Mesenchymal stem cell (in vitro differentiated cells and primary cell): ENCODE measurements around the gene MCOLN3.

Experiments
- DNase-seq: peaks from one replicate; pipeline ENCODE4 v3.0.0-alpha.2; 2013
- H2AFZ ChIP-seq: one replicate; pipeline ENCODE4 v1.6.1; 2013; ENCODE audit warnings: low read depth, mild to moderate bottlenecking, control low read depth, inconsistent platforms, low read length, moderate library complexity
- H2AK5ac ChIP-seq: 2 replicates; pipeline ENCODE4 v1.6.1; 2013; ENCODE audit warnings: low read length, moderate library complexity, mild to moderate bottlenecking, inconsistent platforms; ENCODE audit not compliant: severe bottlenecking
- H2BK120ac ChIP-seq: one replicate; pipeline ENCODE4 v1.6.1; 2013; ENCODE audit warnings: low read depth, mild to moderate bottlenecking, inconsistent platforms, low read length, moderate library complexity
- H2BK12ac ChIP-seq, 2 experiments: one replicate each; pipeline ENCODE4 v1.6.1; 2013; ENCODE audit warnings: inconsistent platforms in 2 of 2, low read length in 2 of 2, mild to moderate bottlenecking in 2 of 2, moderate library complexity in 2 of 2, control low read depth in 1 of 2
- H2BK15ac ChIP-seq: one replicate; pipeline ENCODE4 v1.6.1; 2013; ENCODE audit warnings: mild to moderate bottlenecking, low read depth, inconsistent platforms; ENCODE audit not compliant: poor library complexity, severe bottlenecking
- H2BK5ac ChIP-seq: 2 replicates; pipeline ENCODE4 v1.6.1; 2013; ENCODE audit warnings: low read depth, mild to moderate bottlenecking, low read length, control low read depth, inconsistent platforms; ENCODE audit not compliant: poor library complexity, severe bottlenecking
- H3K14ac ChIP-seq, 2 experiments: one replicate each; pipeline ENCODE4 v1.6.1; 2013; ENCODE audit warnings: inconsistent platforms in 2 of 2, low read length in 2 of 2, control low read depth in 1 of 2, mild to moderate bottlenecking in 1 of 2, moderate library complexity in 1 of 2
- H3K18ac ChIP-seq, 2 experiments: one replicate each; pipeline ENCODE4 v1.6.1; 2013; ENCODE audit warnings: inconsistent platforms in 2 of 2, low read length in 2 of 2, control low read depth in 1 of 2, low read depth in 1 of 2, mild to moderate bottlenecking in 1 of 2
- H3K23ac ChIP-seq, 2 experiments: one replicate each; pipeline ENCODE4 v1.6.1; 2013; ENCODE audit warnings: inconsistent platforms in 2 of 2, low read length in 2 of 2, mild to moderate bottlenecking in 2 of 2, moderate library complexity in 2 of 2, control low read depth in 1 of 2
- H3K27ac ChIP-seq: 2 replicates; pipeline ENCODE4 v1.5.1; 2013; ENCODE audit warnings: mild to moderate bottlenecking, moderate library complexity, low read length, control low read depth, inconsistent platforms; ENCODE audit not compliant: poor library complexity, severe bottlenecking
- H3K27me3 ChIP-seq, 2 experiments: 2 replicates each; pipeline versions ENCODE4 v1.6.1 to v1.7.0; 2013; ENCODE audit warnings: low read length in 2 of 2, mild to moderate bottlenecking in 2 of 2, moderate library complexity in 2 of 2, control low read depth in 1 of 2, inconsistent platforms in 1 of 2; ENCODE audit not compliant: control insufficient read depth in 1 of 2, insufficient read depth in 1 of 2
- H3K36me3 ChIP-seq, 2 experiments: 2 replicates each; pipeline versions ENCODE4 v1.6.1 to v1.7.0; 2013; ENCODE audit warnings: low read length in 2 of 2, control low read depth in 1 of 2, inconsistent platforms in 1 of 2, low read depth in 1 of 2, mild to moderate bottlenecking in 1 of 2; ENCODE audit not compliant: insufficient read depth in 2 of 2, control insufficient read depth in 1 of 2
- H3K4ac ChIP-seq, 2 experiments: one replicate each; pipeline ENCODE4 v1.6.1; 2013; ENCODE audit warnings: inconsistent platforms in 2 of 2, low read length in 2 of 2, mild to moderate bottlenecking in 2 of 2, moderate library complexity in 2 of 2, control low read depth in 1 of 2, low read depth in 1 of 2
- H3K4me1 ChIP-seq: 2 replicates; pipeline ENCODE4 v1.6.1; 2013; ENCODE audit warnings: low read depth, low read length, control low read depth; ENCODE audit not compliant: control insufficient read depth, insufficient read depth
- H3K4me2 ChIP-seq: 2 replicates; pipeline ENCODE4 v1.6.1; 2013; ENCODE audit warnings: low read length, mild to moderate bottlenecking, inconsistent platforms; ENCODE audit not compliant: poor library complexity, severe bottlenecking
- H3K4me3 ChIP-seq, 2 experiments: 2 replicates each; pipeline versions ENCODE4 v1.5.1 to v1.7.0; 2013; ENCODE audit warnings: low read length in 2 of 2, mild to moderate bottlenecking in 2 of 2, control low read depth in 1 of 2, low read depth in 1 of 2; ENCODE audit not compliant: insufficient read depth in 1 of 2
- H3K79me1 ChIP-seq: replicated peaks from 2 replicates; pipeline ENCODE4 v1.6.1; 2013; ENCODE audit warnings: mild to moderate bottlenecking, control low read depth, low read length, inconsistent platforms; ENCODE audit not compliant: poor library complexity, severe bottlenecking
- H3K9ac ChIP-seq: 2 replicates; pipeline ENCODE4 v1.7.0; 2013; ENCODE audit warnings: mild to moderate bottlenecking, low read length, moderate library complexity
- H3K9me3 ChIP-seq: 2 replicates; pipeline ENCODE4 v1.7.0; 2013; ENCODE audit warnings: mild to moderate bottlenecking, low read length; ENCODE audit not compliant: control insufficient read depth
- H4K8ac ChIP-seq: one replicate; pipeline ENCODE4 v1.6.1; 2013; ENCODE audit warnings: inconsistent platforms, mild to moderate bottlenecking, low read length, moderate library complexity
- H4K91ac ChIP-seq: one replicate; pipeline ENCODE4 v1.6.1; 2013; ENCODE audit warnings: mild to moderate bottlenecking, low read length, inconsistent platforms
- WGBS: methylation state at CpG from one replicate; pipeline ENCODE4 v1.1.7; 2013; ENCODE audit warnings: mixed read lengths; 5-methylcytosine and 5-hydroxymethylcytosine counted together

MCOLN3 gene

GRCh38 chr1:85001742-85002141, 46.6 kb downstream of the MCOLN3 start:
- Histone ChIP-seq H3K4ac (no peak overlapping the region), H2BK15ac (no peak overlapping the region), H3K14ac (no peak overlapping the region), H3K18ac (no peak overlapping the region), H3K4me1 (peaks cover 18% of the 10 kb centered on the region), H3K27ac (no peak overlapping the region), H3K9ac (no peak overlapping the region), H3K27me3 (peaks cover 24 to 45% of the 10 kb centered on the region in 2 experiments), H3K79me1 (no peaks in the 10 kb centered on the region), H3K9me3 (peaks cover 15% of the 10 kb centered on the region), H2BK120ac (no peak overlapping the region), H2AK5ac (no peak overlapping the region), H4K91ac (no peak overlapping the region), H2BK12ac (no peak overlapping the region), H4K8ac (no peak overlapping the region), H2AFZ (no peak overlapping the region), H3K23ac (no peak overlapping the region), H3K4me2 (no peak overlapping the region), H3K4me3 (no peak overlapping the region), H2BK5ac (no peak overlapping the region), H3K36me3 (no peaks in the 10 kb centered on the region)
- no peak for DNase-seq

GRCh38 chr1:84998642-84999280, 49.5 kb downstream of the MCOLN3 start:
- H3K9me3 ChIP-seq = peaks cover 7% of the 10 kb centered on the region
- H2BK15ac ChIP-seq = no peak overlapping the region
- H3K27me3 ChIP-seq = peaks cover 40 to 65% of the 10 kb centered on the region in 2 experiments
- H2AK5ac ChIP-seq = no peak overlapping the region
- H4K91ac ChIP-seq = no peak overlapping the region
- no peak overlapping the region for H2BK12ac ChIP-seq
- H3K79me1 ChIP-seq = no peaks in the 10 kb centered on the region
- H4K8ac ChIP-seq = no peak overlapping the region
- no peak overlapping the region for H3K4ac ChIP-seq
- no peaks in the 10 kb centered on the region for H3K36me3 ChIP-seq
- peaks cover 19% of the 10 kb centered on the region for H3K4me1 ChIP-seq
- no peak overlapping the region for H3K9ac ChIP-seq
- peak overlapping the region in 1 of 2 experiments; percentile 75 for H3K4me3 ChIP-seq
- H2BK5ac ChIP-seq = no peak overlapping the region
- 51% methylated on average over 14 of the region's 14 CpGs for WGBS
- H3K4me2 ChIP-seq = peak overlapping the region; percentile 78
- H3K14ac ChIP-seq = no peak overlapping the region
- H2AFZ ChIP-seq = no peak overlapping the region
- DNase-seq = peak; percentile 17
- no peak overlapping the region for H3K23ac ChIP-seq
- no peak overlapping the region for H3K18ac ChIP-seq
- no peak overlapping the region for H2BK120ac ChIP-seq
- H3K27ac ChIP-seq = no peak overlapping the region

GRCh38 chr1:84997667-84998600, 50.4 kb downstream of the MCOLN3 start:
- Histone ChIP-seq H2BK5ac (no peak overlapping the region), H4K91ac (no peak overlapping the region), H3K4me1 (peaks cover 19% of the 10 kb centered on the region), H3K27ac (no peak overlapping the region), H2BK120ac (no peak overlapping the region), H2BK12ac (no peak overlapping the region), H2BK15ac (no peak overlapping the region), H3K4me2 (peak overlapping the region; percentile 78), H4K8ac (no peak overlapping the region), H3K79me1 (no peaks in the 10 kb centered on the region), H2AFZ (no peak overlapping the region), H3K4me3 (peak overlapping the region; percentile 52 to 75), H3K27me3 (peaks cover 40 to 57% of the 10 kb centered on the region in 2 experiments), H3K36me3 (no peaks in the 10 kb centered on the region), H3K18ac (no peak overlapping the region), H3K9ac (no peak overlapping the region), H3K4ac (no peak overlapping the region), H2AK5ac (no peak overlapping the region), H3K14ac (no peak overlapping the region), H3K23ac (no peak overlapping the region), H3K9me3 (peaks cover 7% of the 10 kb centered on the region)
- WGBS = 4% methylated on average over 57 of the region's 58 CpGs
- DNase-seq = peak; percentile 35
